ENCODE data around the gene SCAMP2.

The SCAMP2 gene

GRCh38 chr15:74817370-74817737 lies 55.8 kb downstream of the SCAMP2 start:
- DNase-seq (ENCODE audit: low read depth) = no peak

GRCh38 chr15:74816624-74817369 lies 56.4 kb downstream of the SCAMP2 start:
- DNase-seq (ENCODE audit: low read depth) = no peak

GRCh38 chr15:74815961-74816360 lies 57.2 kb downstream of the SCAMP2 start:
- DNase-seq (ENCODE audit: low read depth) = no peak

- no peak for DNase-seq (ENCODE audit: low read depth)
These were observed 57.8 kb downstream of the SCAMP2 start for GRCh38 chr15:74815121-74815934.

- no peak for DNase-seq (ENCODE audit: low read depth)
These were observed 60.6 kb downstream of the SCAMP2 start, which contains the start of gene LMAN1L for GRCh38 chr15:74812533-74812932. Gene LMAN1L, plus strand, starts transcription at chr15:74812835. Its CDS starts 20 bp downstream, at chr15:74812855.

GRCh38 chr15:74809956-74810355 lies 63.2 kb downstream of the SCAMP2 start:
- no peak for DNase-seq (ENCODE audit: low read depth)

GRCh38 chr15:74809242-74809641 lies 63.9 kb downstream of the SCAMP2 start:
- DNase-seq (ENCODE audit: low read depth) = no peak

- no peak for DNase-seq (ENCODE audit: low read depth)
These were observed 64.3 kb downstream of the SCAMP2 start for GRCh38 chr15:74808840-74809229.

- no peak for DNase-seq (ENCODE audit: low read depth)
These were observed 64.9 kb downstream of the SCAMP2 start for GRCh38 chr15:74808078-74808839.

- DNase-seq (ENCODE audit: low read depth) = no peak
These were observed 65.9 kb downstream of the SCAMP2 start for GRCh38 chr15:74807282-74807681.

- no peak for DNase-seq (ENCODE audit: low read depth)
These were observed 68.2 kb downstream of the SCAMP2 start for GRCh38 chr15:74804935-74805334.

- DNase-seq (ENCODE audit: low read depth) = no peak
These were observed 70.2 kb downstream of the SCAMP2 start for GRCh38 chr15:74802862-74803447.

GRCh38 chr15:74802290-74802689 lies 70.9 kb downstream of the SCAMP2 start:
- no peak for DNase-seq (ENCODE audit: low read depth)

- DNase-seq (ENCODE audit: low read depth) = no peak
These were observed 71.7 kb downstream of the SCAMP2 start for GRCh38 chr15:74801311-74801997.

- no peak for DNase-seq (ENCODE audit: low read depth)
These were observed 72.5 kb downstream of the SCAMP2 start for GRCh38 chr15:74800559-74801094.

GRCh38 chr15:74799856-74800558 lies 73.2 kb downstream of the SCAMP2 start:
- DNase-seq (ENCODE audit: low read depth) = no peak

GRCh38 chr15:74799255-74799855 lies 73.8 kb downstream of the SCAMP2 start:
- DNase-seq (ENCODE audit: low read depth) = no peak

- DNase-seq (ENCODE audit: low read depth) = no peak
These were observed 74.5 kb downstream of the SCAMP2 start for GRCh38 chr15:74798388-74799254.

- DNase-seq (ENCODE audit: low read depth) = no peak
These were observed 77.1 kb downstream of the SCAMP2 start for GRCh38 chr15:74795966-74796625.

Data from CMK (cell line).